ENCODE data around the gene LAMB4. TPM values are rescaled to one million over a fixed set of nuclear protein-coding genes. Genes with fewer than 3 reads are reported as not detected.

LAMB4 gene
- not detected for total RNA-seq
- long read RNA-seq, result 0 reads

- DNase-seq (no peak), ATAC-seq (no peak)
- Histone ChIP-seq H3K27me3 (no peaks in the 10 kb centered on the region), H3K4me1 (no peaks in the 10 kb centered on the region), H3K27ac (no peak within 1 kb of the TSS), H3K36me3 (no peaks in the 10 kb centered on the region), H3K4me3 (no peak within 1 kb of the TSS), H3K9me3 (no peaks in the 10 kb centered on the region)
- TF ChIP-seq CTCF (IDR thresholded peaks at IDR 0.05), result no peak
- intact Hi-C loops (cut with DNase I), result no loop called here
Observed at GRCh38 chr7:108130261-108130660, at the start of gene LAMB4. LAMB4 (minus strand) TSS chr7:108130361; CDS start chr7:108123164, 7,197 bp downstream.

- intact Hi-C loops (cut with DNase I), result no loop called here
- Histone ChIP-seq H3K9me3 (no peaks in the 10 kb centered on the region), H3K27ac (no peak overlapping the region), H3K4me1 (no peaks in the 10 kb centered on the region), H3K4me3 (no peak overlapping the region), H3K36me3 (no peaks in the 10 kb centered on the region), H3K27me3 (no peaks in the 10 kb centered on the region)
- DNase-seq (no peak), ATAC-seq (no peak)
- TF ChIP-seq CTCF (IDR thresholded peaks at IDR 0.05), result no peak
Observed at GRCh38 chr7:108178398-108178797, 48.2 kb upstream of the LAMB4 start.

DNA sequence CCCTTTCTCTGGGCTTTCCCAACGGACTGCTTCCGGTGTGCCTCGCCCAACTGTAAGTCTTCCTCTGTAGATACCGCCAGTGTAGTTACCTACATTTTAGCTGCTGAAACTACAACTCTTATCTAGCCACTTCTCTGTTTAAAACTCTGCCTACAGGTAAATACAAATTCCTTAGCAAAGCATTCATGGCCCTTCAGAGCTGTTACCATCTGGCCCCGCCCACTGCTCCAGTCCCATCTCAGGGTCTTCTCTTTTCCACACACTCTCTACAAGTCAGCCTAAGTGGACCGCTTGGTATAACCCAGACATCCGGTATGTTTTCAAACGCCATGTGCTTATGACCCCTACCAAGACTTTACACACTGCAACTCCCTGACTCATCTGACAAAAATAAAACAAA lies 41.0 kb upstream of the LAMB4 start:
- intact Hi-C loops (cut with DNase I), result no loop called here
- no peaks in the 10 kb centered on the region for H3K4me1 ChIP-seq
- H3K4me3 ChIP-seq, result no peak overlapping the region
- no peaks in the 10 kb centered on the region for H3K36me3 ChIP-seq
- no peak for ATAC-seq
- H3K27ac ChIP-seq, result no peak overlapping the region
- no peak for DNase-seq
- TF ChIP-seq CTCF (IDR thresholded peaks at IDR 0.05), result no peak
- no peaks in the 10 kb centered on the region for H3K9me3 ChIP-seq
- no peaks in the 10 kb centered on the region for H3K27me3 ChIP-seq

- Histone ChIP-seq H3K4me3 (no peak overlapping the region), H3K4me1 (no peaks in the 10 kb centered on the region), H3K27ac (no peak overlapping the region), H3K36me3 (no peaks in the 10 kb centered on the region), H3K9me3 (no peaks in the 10 kb centered on the region), H3K27me3 (no peaks in the 10 kb centered on the region)
- intact Hi-C loops (cut with DNase I), result no loop called here
- ATAC-seq (no peak), DNase-seq (no peak)
- no peak for TF ChIP-seq CTCF (IDR thresholded peaks at IDR 0.05)
Observed at GRCh38 chr7:108170251-108170650, 40.1 kb upstream of the LAMB4 start.

- no peaks in the 10 kb centered on the region for H3K36me3 ChIP-seq
- H3K9me3 ChIP-seq, result no peaks in the 10 kb centered on the region
- ATAC-seq (no peak), DNase-seq (no peak)
- H3K4me3 ChIP-seq, result peak overlapping the region; percentile 26
- TF ChIP-seq CTCF (IDR thresholded peaks at IDR 0.05), result no peak
- H3K4me1 ChIP-seq, result no peaks in the 10 kb centered on the region
- intact Hi-C loops (cut with DNase I), result no loop called here
- H3K27ac ChIP-seq, result no peak overlapping the region
- H3K27me3 ChIP-seq, result no peaks in the 10 kb centered on the region
Observed at GRCh38 chr7:108167460-108167859, 37.3 kb upstream of the LAMB4 start.

DNA sequence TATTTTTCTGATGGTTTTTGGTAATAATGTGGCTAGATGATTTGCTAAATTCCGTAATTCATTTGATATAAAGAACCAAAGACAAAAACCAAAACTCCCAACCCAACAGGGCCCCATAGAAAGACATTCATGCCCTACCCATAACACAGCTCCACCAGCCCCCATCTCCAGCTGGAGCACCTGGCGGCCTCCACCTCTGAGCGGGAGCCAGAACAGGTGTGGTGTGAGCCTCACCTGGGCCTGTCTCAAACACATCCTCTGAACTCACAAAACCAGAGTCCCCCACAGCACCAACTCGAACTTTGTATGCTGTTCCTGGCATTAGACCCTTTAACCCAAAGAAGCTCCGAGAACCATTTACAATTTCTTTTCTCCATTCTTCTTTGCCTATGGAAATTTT lies 36.5 kb upstream of the LAMB4 start:
- Histone ChIP-seq H3K36me3 (no peaks in the 10 kb centered on the region), H3K27me3 (no peaks in the 10 kb centered on the region), H3K4me3 (no peak overlapping the region), H3K4me1 (no peaks in the 10 kb centered on the region), H3K9me3 (no peaks in the 10 kb centered on the region), H3K27ac (no peak overlapping the region)
- ATAC-seq, result no peak
- DNase-seq, result no peak
- no peak for TF ChIP-seq CTCF (IDR thresholded peaks at IDR 0.05)
- intact Hi-C loops (cut with DNase I), result no loop called here
